GM23338 (cell line): ENCODE results near the gene EHD2.

Experiments used
- EZH2 ChIP-seq: fragments of 200-600 bp; sonication (generic); IDR thresholded peaks from one replicate; pipeline ENCODE4 v1.8.0; 2017; ENCODE audit warnings: antibody characterized with exemption, mild to moderate bottlenecking, low read depth; ENCODE audit not compliant: unreplicated experiment
- JUNB ChIP-seq: IDR thresholded peaks from one replicate; pipeline ENCODE4 v1.6.1; 2016; ENCODE audit warnings: antibody characterized with exemption; ENCODE audit not compliant: unreplicated experiment
- NANOG ChIP-seq: IDR thresholded peaks from 2 replicates; pipeline ENCODE4 v1.6.1; 2016; ENCODE audit warnings: antibody characterized with exemption, borderline replicate concordance
- POLR2AphosphoS5 ChIP-seq: IDR thresholded peaks from 2 replicates; pipeline ENCODE4 v1.6.1; 2016; ENCODE audit warnings: antibody characterized with exemption, low read depth
- TF ChIP-seq, protein P1 (sequence below), 2 experiments: fragments of 200-600 bp in 1 of 2; sonication (generic) in 1 of 2; conservative IDR thresholded peaks; 2 replicates each; pipeline versions ENCODE4 v1.5.1 to v1.6.1; 2016 to 2017; ENCODE audit warnings: antibody characterized with exemption in 2 of 2, low read depth in 2 of 2, mild to moderate bottlenecking in 2 of 2, moderate library complexity in 1 of 2
- TF ChIP-seq, protein P2 (sequence below): IDR thresholded peaks from one replicate; pipeline ENCODE4 v1.6.1; 2018; ENCODE audit warnings: antibody characterized with exemption; ENCODE audit not compliant: unreplicated experiment
- TF ChIP-seq, protein P3 (sequence below): IDR thresholded peaks from 2 replicates; pipeline ENCODE4 v1.6.1; 2016; ENCODE audit warnings: antibody characterized with exemption

DNA sequence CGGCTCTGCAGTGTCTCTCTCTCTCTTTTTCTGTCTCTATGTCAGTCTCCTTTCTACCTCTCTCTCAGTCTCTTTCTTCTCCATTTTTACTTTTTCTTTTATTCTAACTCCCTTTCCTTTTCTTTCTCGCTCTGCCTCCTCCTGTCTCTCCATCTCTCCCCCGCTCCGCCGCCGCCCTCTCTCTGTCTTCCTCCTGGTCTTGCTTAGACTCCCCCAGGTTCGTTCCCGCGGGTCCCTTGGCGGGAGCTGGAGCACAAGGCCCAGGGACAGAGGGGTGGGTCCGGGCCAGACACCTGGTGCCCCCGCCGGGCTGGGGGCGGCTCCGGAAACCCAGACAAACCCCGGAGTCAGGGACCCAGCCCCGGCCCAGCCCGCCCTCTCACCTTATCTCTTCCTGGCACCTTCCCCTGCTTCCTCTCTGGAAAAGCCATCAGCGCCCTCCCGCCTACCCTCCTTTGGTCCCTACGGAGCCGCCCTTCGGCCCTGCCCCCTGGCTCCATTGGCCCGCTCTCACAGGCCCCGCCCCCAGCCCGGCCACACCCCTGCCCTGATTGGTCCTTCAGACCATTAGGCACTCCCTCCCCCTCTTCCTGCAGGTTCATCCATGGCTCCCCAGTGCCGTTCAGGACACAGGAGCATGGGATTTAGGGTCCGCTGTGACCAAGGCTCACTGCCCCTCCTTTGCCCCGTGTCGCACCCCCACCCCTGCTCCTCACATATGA lies 16.7 kb downstream of the EHD2 start:
- no peak for TF ChIP-seq NANOG
- TF ChIP-seq, protein P1, sequence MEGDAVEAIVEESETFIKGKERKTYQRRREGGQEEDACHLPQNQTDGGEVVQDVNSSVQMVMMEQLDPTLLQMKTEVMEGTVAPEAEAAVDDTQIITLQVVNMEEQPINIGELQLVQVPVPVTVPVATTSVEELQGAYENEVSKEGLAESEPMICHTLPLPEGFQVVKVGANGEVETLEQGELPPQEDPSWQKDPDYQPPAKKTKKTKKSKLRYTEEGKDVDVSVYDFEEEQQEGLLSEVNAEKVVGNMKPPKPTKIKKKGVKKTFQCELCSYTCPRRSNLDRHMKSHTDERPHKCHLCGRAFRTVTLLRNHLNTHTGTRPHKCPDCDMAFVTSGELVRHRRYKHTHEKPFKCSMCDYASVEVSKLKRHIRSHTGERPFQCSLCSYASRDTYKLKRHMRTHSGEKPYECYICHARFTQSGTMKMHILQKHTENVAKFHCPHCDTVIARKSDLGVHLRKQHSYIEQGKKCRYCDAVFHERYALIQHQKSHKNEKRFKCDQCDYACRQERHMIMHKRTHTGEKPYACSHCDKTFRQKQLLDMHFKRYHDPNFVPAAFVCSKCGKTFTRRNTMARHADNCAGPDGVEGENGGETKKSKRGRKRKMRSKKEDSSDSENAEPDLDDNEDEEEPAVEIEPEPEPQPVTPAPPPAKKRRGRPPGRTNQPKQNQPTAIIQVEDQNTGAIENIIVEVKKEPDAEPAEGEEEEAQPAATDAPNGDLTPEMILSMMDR (conservative IDR thresholded peaks at IDR 0.05; ENCODE audit: low read depth in 2 of 2): no peak
- peak; percentile 61 for TF ChIP-seq POLR2AphosphoS5
- TF ChIP-seq, protein P2, sequence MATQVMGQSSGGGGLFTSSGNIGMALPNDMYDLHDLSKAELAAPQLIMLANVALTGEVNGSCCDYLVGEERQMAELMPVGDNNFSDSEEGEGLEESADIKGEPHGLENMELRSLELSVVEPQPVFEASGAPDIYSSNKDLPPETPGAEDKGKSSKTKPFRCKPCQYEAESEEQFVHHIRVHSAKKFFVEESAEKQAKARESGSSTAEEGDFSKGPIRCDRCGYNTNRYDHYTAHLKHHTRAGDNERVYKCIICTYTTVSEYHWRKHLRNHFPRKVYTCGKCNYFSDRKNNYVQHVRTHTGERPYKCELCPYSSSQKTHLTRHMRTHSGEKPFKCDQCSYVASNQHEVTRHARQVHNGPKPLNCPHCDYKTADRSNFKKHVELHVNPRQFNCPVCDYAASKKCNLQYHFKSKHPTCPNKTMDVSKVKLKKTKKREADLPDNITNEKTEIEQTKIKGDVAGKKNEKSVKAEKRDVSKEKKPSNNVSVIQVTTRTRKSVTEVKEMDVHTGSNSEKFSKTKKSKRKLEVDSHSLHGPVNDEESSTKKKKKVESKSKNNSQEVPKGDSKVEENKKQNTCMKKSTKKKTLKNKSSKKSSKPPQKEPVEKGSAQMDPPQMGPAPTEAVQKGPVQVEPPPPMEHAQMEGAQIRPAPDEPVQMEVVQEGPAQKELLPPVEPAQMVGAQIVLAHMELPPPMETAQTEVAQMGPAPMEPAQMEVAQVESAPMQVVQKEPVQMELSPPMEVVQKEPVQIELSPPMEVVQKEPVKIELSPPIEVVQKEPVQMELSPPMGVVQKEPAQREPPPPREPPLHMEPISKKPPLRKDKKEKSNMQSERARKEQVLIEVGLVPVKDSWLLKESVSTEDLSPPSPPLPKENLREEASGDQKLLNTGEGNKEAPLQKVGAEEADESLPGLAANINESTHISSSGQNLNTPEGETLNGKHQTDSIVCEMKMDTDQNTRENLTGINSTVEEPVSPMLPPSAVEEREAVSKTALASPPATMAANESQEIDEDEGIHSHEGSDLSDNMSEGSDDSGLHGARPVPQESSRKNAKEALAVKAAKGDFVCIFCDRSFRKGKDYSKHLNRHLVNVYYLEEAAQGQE: no peak
- TF ChIP-seq EZH2: no peak
- TF ChIP-seq, protein P3, sequence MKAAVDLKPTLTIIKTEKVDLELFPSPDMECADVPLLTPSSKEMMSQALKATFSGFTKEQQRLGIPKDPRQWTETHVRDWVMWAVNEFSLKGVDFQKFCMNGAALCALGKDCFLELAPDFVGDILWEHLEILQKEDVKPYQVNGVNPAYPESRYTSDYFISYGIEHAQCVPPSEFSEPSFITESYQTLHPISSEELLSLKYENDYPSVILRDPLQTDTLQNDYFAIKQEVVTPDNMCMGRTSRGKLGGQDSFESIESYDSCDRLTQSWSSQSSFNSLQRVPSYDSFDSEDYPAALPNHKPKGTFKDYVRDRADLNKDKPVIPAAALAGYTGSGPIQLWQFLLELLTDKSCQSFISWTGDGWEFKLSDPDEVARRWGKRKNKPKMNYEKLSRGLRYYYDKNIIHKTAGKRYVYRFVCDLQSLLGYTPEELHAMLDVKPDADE: no peak
- TF ChIP-seq JUNB: no peak
